Measurements from ENCODE around the gene NXPE1. TPM values are rescaled to one million over a fixed set of nuclear protein-coding genes. Genes with fewer than 3 reads are reported as not detected.

NXPE1 gene
- total RNA-seq, 2 experiments from 2014 or later: not detected

DNA sequence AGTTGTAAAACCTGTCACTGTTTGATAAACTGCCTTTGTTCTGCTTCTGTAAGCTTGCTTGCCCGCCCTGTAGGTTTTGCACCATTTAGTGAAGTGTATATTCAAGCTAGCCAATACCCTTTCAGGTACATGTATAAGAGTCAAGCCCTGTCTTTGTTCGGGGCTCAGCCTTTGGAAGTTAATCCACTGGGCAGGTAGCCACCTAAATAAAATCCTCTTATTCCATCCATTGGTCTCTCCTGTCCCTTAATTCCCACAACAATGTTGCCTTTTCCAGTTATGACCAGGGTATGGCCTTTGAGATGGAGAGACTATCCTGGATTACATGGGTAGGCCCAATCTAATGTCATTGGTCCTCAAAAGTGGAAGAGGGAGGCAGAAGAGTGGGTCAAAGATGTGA is 34.0 kb downstream of the NXPE1 start:
- H3K4me3 Mint-ChIP-seq: no peak overlapping the region
- no peak overlapping the region for H3K27ac Mint-ChIP-seq
- ChIA-PET POLR2A (no interaction called here), CTCF (no interaction called here)
- intact Hi-C loops (cut with micrococcal nuclease): no loop called here
- no peak for TF ChIP-seq CTCF (IDR thresholded peaks at IDR 0.05)
- peaks cover 12% of the 10 kb centered on the region for H3K9me3 Mint-ChIP-seq
- DNase-seq (no peak), ATAC-seq (no peak)
- peaks cover 6% of the 10 kb centered on the region for H3K27me3 Mint-ChIP-seq
- no peaks in the 10 kb centered on the region for H3K4me1 Mint-ChIP-seq (ENCODE audit: low read depth)
- H3K36me3 Mint-ChIP-seq (ENCODE audit: low read depth): no peaks in the 10 kb centered on the region

GRCh38 chr11:114524122-114524521 is 35.6 kb downstream of the NXPE1 start:
- CTCF ChIA-PET: no interaction called here
- Mint-ChIP-seq H3K27me3 (peaks cover 6% of the 10 kb centered on the region), H3K4me1 (ENCODE audit: low read depth) (no peaks in the 10 kb centered on the region), H3K27ac (no peak overlapping the region), H3K4me3 (no peak overlapping the region), H3K36me3 (ENCODE audit: low read depth) (no peaks in the 10 kb centered on the region), H3K9me3 (peaks cover 12% of the 10 kb centered on the region)
- no peak for DNase-seq
- POLR2A ChIA-PET: no interaction called here
- no peak for ATAC-seq
- no peak for TF ChIP-seq CTCF (IDR thresholded peaks at IDR 0.05)
- intact Hi-C loops (cut with micrococcal nuclease): no loop called here

- Mint-ChIP-seq H3K4me3 (no peak overlapping the region), H3K36me3 (ENCODE audit: low read depth) (no peaks in the 10 kb centered on the region), H3K4me1 (ENCODE audit: low read depth) (no peaks in the 10 kb centered on the region), H3K9me3 (peaks cover 12% of the 10 kb centered on the region), H3K27me3 (peaks cover 4% of the 10 kb centered on the region), H3K27ac (no peak overlapping the region)
- DNase-seq (no peak), ATAC-seq (no peak)
- intact Hi-C loops (cut with micrococcal nuclease): no loop called here
- ChIA-PET POLR2A (no interaction called here), CTCF (no interaction called here)
- no peak for TF ChIP-seq CTCF (IDR thresholded peaks at IDR 0.05)
These were observed 36.9 kb downstream of the NXPE1 start for GRCh38 chr11:114522818-114523217.

DNA sequence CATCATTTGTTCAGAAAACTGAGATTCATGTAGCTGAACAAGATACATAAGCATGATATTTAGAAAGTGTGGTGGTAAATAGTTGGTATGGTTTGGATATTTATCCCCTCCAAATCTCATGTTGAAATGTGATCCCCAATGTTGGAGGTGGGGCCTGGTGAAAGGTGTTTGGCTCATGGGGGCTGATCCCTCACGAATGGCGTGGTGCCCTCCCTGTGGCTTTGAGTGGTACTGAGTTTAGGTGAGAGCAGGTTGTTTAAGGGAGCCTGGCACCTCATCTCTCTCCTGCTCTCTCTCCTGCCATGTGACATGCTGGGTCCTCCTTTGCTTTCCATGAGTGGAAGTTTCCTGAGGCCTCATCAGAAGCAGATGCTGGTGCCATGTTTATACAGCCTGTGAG is 48.1 kb downstream of the NXPE1 start:
- Mint-ChIP-seq H3K36me3 (ENCODE audit: low read depth) (no peaks in the 10 kb centered on the region), H3K27ac (no peak overlapping the region), H3K4me1 (ENCODE audit: low read depth) (no peaks in the 10 kb centered on the region), H3K4me3 (no peak overlapping the region), H3K27me3 (peaks cover 3% of the 10 kb centered on the region), H3K9me3 (peaks cover 3% of the 10 kb centered on the region)
- ATAC-seq (no peak), DNase-seq (no peak)
- intact Hi-C loops (cut with micrococcal nuclease): no loop called here
- ChIA-PET POLR2A (no interaction called here), CTCF (no interaction called here)
- TF ChIP-seq CTCF (IDR thresholded peaks at IDR 0.05): no peak

DNA sequence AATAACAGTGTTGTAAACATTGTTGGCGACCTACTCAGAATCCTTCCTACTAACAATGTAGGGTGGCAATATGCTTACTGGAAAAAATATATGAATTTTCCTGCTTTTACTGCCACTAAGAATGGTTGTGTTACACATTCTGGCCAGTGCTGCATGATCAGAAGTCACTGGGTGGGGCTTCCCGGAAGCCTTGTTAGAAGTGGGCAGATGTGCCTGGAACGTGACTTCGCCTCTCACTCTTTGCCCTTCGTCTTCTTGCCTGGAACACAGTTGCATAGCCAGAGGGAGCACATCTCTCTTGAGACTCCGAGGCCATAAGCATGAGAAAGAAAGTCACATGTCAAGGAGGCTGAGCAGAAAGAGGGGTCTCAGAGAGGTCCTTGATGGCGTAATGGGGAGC is 48.6 kb downstream of the NXPE1 start:
- CTCF ChIA-PET: no interaction called here
- TF ChIP-seq CTCF (IDR thresholded peaks at IDR 0.05): no peak
- no peak overlapping the region for H3K27ac Mint-ChIP-seq
- DNase-seq (no peak), ATAC-seq (no peak)
- POLR2A ChIA-PET: no interaction called here
- H3K36me3 Mint-ChIP-seq (ENCODE audit: low read depth): no peaks in the 10 kb centered on the region
- H3K27me3 Mint-ChIP-seq: peaks cover 6% of the 10 kb centered on the region
- H3K4me3 Mint-ChIP-seq: no peak overlapping the region
- intact Hi-C loops (cut with micrococcal nuclease): no loop called here
- H3K9me3 Mint-ChIP-seq: peaks cover 3% of the 10 kb centered on the region
- H3K4me1 Mint-ChIP-seq (ENCODE audit: low read depth): no peaks in the 10 kb centered on the region
